H9 (cell line): ENCODE measurements around the gene TOMM40L. TPM values are rescaled to one million over a fixed set of nuclear protein-coding genes. Genes with fewer than 3 reads are reported as not detected.

ENCODE experiments used
- DNase-seq: peaks from one replicate; pipeline ENCODE4 v3.0.0-alpha.2; 2017
- H2AFZ ChIP-seq: one replicate; pipeline ENCODE4 v1.6.1; 2013; ENCODE audit warnings: mild to moderate bottlenecking, low read length, control low read depth, moderate library complexity
- H2AK5ac ChIP-seq: 2 replicates; pipeline ENCODE4 v1.6.1; 2013; ENCODE audit warnings: low read length, control low read depth, mixed read lengths; ENCODE audit not compliant: insufficient read length
- H2BK120ac ChIP-seq: one replicate; pipeline ENCODE4 v1.6.1; 2013; ENCODE audit warnings: low read depth, mild to moderate bottlenecking, low read length, control low read depth, inconsistent platforms; ENCODE audit not compliant: poor library complexity, severe bottlenecking
- H2BK12ac ChIP-seq: 2 replicates; pipeline ENCODE4 v1.6.1; 2013; ENCODE audit warnings: low read length, control low read depth, mixed read lengths, low read depth; ENCODE audit not compliant: insufficient read length
- H2BK15ac ChIP-seq: 2 replicates; pipeline ENCODE4 v1.6.1; 2013; ENCODE audit warnings: low read depth, low read length, control low read depth
- H2BK20ac ChIP-seq: one replicate; pipeline ENCODE4 v1.6.1; 2013; ENCODE audit warnings: low read depth, mild to moderate bottlenecking, low read length, control low read depth, inconsistent platforms; ENCODE audit not compliant: poor library complexity, severe bottlenecking
- H2BK5ac ChIP-seq: 2 replicates; pipeline ENCODE4 v1.6.1; 2013; ENCODE audit warnings: low read length, control low read depth, mixed read lengths; ENCODE audit not compliant: insufficient read length
- H3K14ac ChIP-seq: 2 replicates; pipeline ENCODE4 v1.6.1; 2013; ENCODE audit warnings: low read length, control low read depth; ENCODE audit not compliant: insufficient read depth
- H3K18ac ChIP-seq: 2 replicates; pipeline ENCODE4 v1.6.1; 2013; ENCODE audit warnings: low read depth, mild to moderate bottlenecking, mixed read lengths, low read length, control low read depth; ENCODE audit not compliant: insufficient read length
- H3K23ac ChIP-seq: 2 replicates; pipeline ENCODE4 v1.6.1; 2013; ENCODE audit warnings: low read length, control low read depth, mixed read lengths, low read depth; ENCODE audit not compliant: insufficient read length
- H3K23me2 ChIP-seq: 2 replicates; pipeline ENCODE4 v1.6.1; 2013; ENCODE audit warnings: low read depth, mild to moderate bottlenecking, mixed read lengths, low read length, control low read depth; ENCODE audit not compliant: insufficient read length, poor library complexity, severe bottlenecking
- H3K27ac ChIP-seq: 2 replicates; pipeline ENCODE4 v1.5.1; 2013; ENCODE audit warnings: low read length, control low read depth, mixed read lengths, low read depth; ENCODE audit not compliant: insufficient read length
- H3K27me3 ChIP-seq: 2 replicates; pipeline ENCODE4 v1.6.1; 2013; ENCODE audit warnings: low read length, control low read depth, inconsistent platforms; ENCODE audit not compliant: insufficient read depth
- H3K4ac ChIP-seq: 2 replicates; pipeline ENCODE4 v1.6.1; 2013; ENCODE audit warnings: low read depth, mild to moderate bottlenecking, control low read depth, inconsistent platforms, low read length, moderate library complexity
- H3K4me1 ChIP-seq: 2 replicates; pipeline ENCODE4 v1.6.1; 2013; ENCODE audit warnings: low read length, control low read depth, inconsistent platforms; ENCODE audit not compliant: insufficient read depth
- H3K4me2 ChIP-seq: 2 replicates; pipeline ENCODE4 v1.6.1; 2013; ENCODE audit warnings: low read length, control low read depth, mixed read lengths; ENCODE audit not compliant: insufficient read length, insufficient read depth
- H3K56ac ChIP-seq: 2 replicates; pipeline ENCODE4 v1.6.1; 2013; ENCODE audit warnings: low read depth, mild to moderate bottlenecking, mixed read lengths, low read length, control low read depth; ENCODE audit not compliant: insufficient read length
- H3K79me1 ChIP-seq: 2 replicates; pipeline ENCODE4 v1.6.1; 2013; ENCODE audit warnings: low read depth, mild to moderate bottlenecking, moderate library complexity, low read length, control low read depth, inconsistent platforms; ENCODE audit not compliant: insufficient read depth, poor library complexity, severe bottlenecking
- H3K79me2 ChIP-seq: 2 replicates; pipeline ENCODE4 v1.6.1; 2013; ENCODE audit warnings: low read length, control low read depth, inconsistent platforms; ENCODE audit not compliant: insufficient read depth
- H3K9ac ChIP-seq: 2 replicates; pipeline ENCODE4 v1.6.1; 2013; ENCODE audit warnings: low read length, control low read depth, mixed read lengths; ENCODE audit not compliant: insufficient read length; ENCODE audit errors: extremely low read depth
- H3K9me3 ChIP-seq: one replicate; pipeline ENCODE4 v1.6.1; 2013; ENCODE audit warnings: low read depth, low read length, inconsistent platforms; ENCODE audit not compliant: control insufficient read depth
- H3T11ph ChIP-seq: one replicate; pipeline ENCODE4 v1.6.1; 2013; ENCODE audit warnings: mild to moderate bottlenecking, low read length, control low read depth, inconsistent platforms
- H4K20me1 ChIP-seq: one replicate; pipeline ENCODE4 v1.6.1; 2013; ENCODE audit not compliant: control insufficient read depth, insufficient read length, insufficient read depth
- H4K5ac ChIP-seq: 2 replicates; pipeline ENCODE4 v1.6.1; 2013; ENCODE audit warnings: low read depth, mild to moderate bottlenecking, mixed read lengths, low read length, control low read depth; ENCODE audit not compliant: insufficient read length
- H4K8ac ChIP-seq: replicated peaks from 2 replicates; pipeline ENCODE4 v1.6.1; 2013; ENCODE audit warnings: low read length, control low read depth, mixed read lengths, low read depth; ENCODE audit not compliant: insufficient read length
- H4K91ac ChIP-seq: 2 replicates; pipeline ENCODE4 v1.6.1; 2013; ENCODE audit warnings: low read depth, mild to moderate bottlenecking, moderate library complexity, mixed read lengths, low read length, control low read depth; ENCODE audit not compliant: insufficient read length
- H3K27ac Mint-ChIP-seq, 3 experiments: 2 replicates in 2 of 3; 3 replicates in 1 of 3; pipeline ENCODE4 v1.8.0; 2020 to 2021; ENCODE audit warnings: mixed read lengths in 3 of 3, mild to moderate bottlenecking in 1 of 3, moderate library complexity in 1 of 3
- H3K27me3 Mint-ChIP-seq: 2 replicates; pipeline ENCODE4 v1.8.0; 2021; ENCODE audit warnings: low read depth, mild to moderate bottlenecking, moderate library complexity, mixed read lengths
- H3K36me3 Mint-ChIP-seq, 3 experiments: 2 replicates in 2 of 3; 3 replicates in 1 of 3; pipeline ENCODE4 v1.8.0; 2020 to 2021; ENCODE audit warnings: low read depth in 3 of 3, mixed read lengths in 3 of 3; ENCODE audit not compliant: insufficient read depth in 1 of 3
- H3K4me1 Mint-ChIP-seq, 2 experiments: 2 replicates each; pipeline ENCODE4 v1.8.0; 2020; ENCODE audit warnings: mixed read lengths in 2 of 2
- H3K4me3 Mint-ChIP-seq, 2 experiments: 2 replicates in 1 of 2; 3 replicates in 1 of 2; pipeline ENCODE4 v1.8.0; 2020 to 2021; ENCODE audit warnings: mild to moderate bottlenecking in 2 of 2, mixed read lengths in 2 of 2, moderate library complexity in 1 of 2
- H3K9me3 Mint-ChIP-seq, 2 experiments: 2 replicates in 1 of 2; 3 replicates in 1 of 2; pipeline ENCODE4 v1.8.0; 2020; ENCODE audit warnings: mild to moderate bottlenecking in 2 of 2, mixed read lengths in 2 of 2, moderate library complexity in 1 of 2
- CTCF ChIP-seq: fragments of 200-600 bp; sonication (generic); conservative IDR thresholded peaks from 3 replicates; pipeline ENCODE4 v1.8.0; 2021; ENCODE audit warnings: antibody characterized with exemption, mild to moderate bottlenecking
- WGBS: extraction: QIAGEN DNeasy Blood & Tissue Kit; methylation state at CpG from one replicate; pipeline ENCODE4 v1.1.7; 2013; ENCODE audit warnings: missing lambda C conversion rate, low lambda C conversion rate, mixed read lengths; ENCODE audit not compliant: insufficient read length; ENCODE audit errors: extremely low coverage; 5-methylcytosine and 5-hydroxymethylcytosine counted together
- total RNA-seq: library from RNA; stranded (reverse); gene quantifications from 2 replicates; pipeline ENCODE4 v1.2.1, GENCODE V29; 2021

TOMM40L gene
- total RNA-seq, 1 experiment from 2014 or later, result 13.5 TPM

- no peaks in the 10 kb centered on the region for H4K20me1 ChIP-seq
- no peak overlapping the region for H2AFZ ChIP-seq
These were observed 49.3 kb upstream of the TOMM40L start for GRCh38 chr1:161176468-161177111.

More at GRCh38 chr1:161176468-161177111, 49.3 kb upstream of the TOMM40L start:
- H2BK5ac ChIP-seq, result no peak overlapping the region
- H2BK20ac ChIP-seq, result no peak overlapping the region
- peak overlapping the region; percentile 76 for H3K4me2 ChIP-seq
- Mint-ChIP-seq H3K36me3 (peaks cover 16 to 45% (median 42%) of the 10 kb centered on the region in 3 experiments; a peak in 6 of 7 replicates), H3K4me1 (peaks cover 19 to 21% of the 10 kb centered on the region in 2 experiments), H3K27me3 (peaks cover 3% of the 10 kb centered on the region), H3K27ac (peak overlapping the region; percentile 99 to 100 (median 100); a peak in 6 of 7 replicates), H3K4me3 (peak overlapping the region; percentile 93 to 100), H3K9me3 (no peaks in the 10 kb centered on the region)
- no peak overlapping the region for H3K23ac ChIP-seq
- H3K4ac ChIP-seq, result no peak overlapping the region
- H4K8ac ChIP-seq, result no peak overlapping the region
- no peak overlapping the region for H3K18ac ChIP-seq
- peaks cover 6% of the 10 kb centered on the region for H3K23me2 ChIP-seq
- H3T11ph ChIP-seq, result no peak overlapping the region
- no peak overlapping the region for H2BK15ac ChIP-seq
- no peaks in the 10 kb centered on the region for H3K9me3 ChIP-seq
- no peak overlapping the region for H4K91ac ChIP-seq
- no peak overlapping the region for H2BK120ac ChIP-seq
- no peak overlapping the region for H4K5ac ChIP-seq
- no peak overlapping the region for H2AK5ac ChIP-seq
- H3K14ac ChIP-seq, result no peak overlapping the region
- H3K79me1 ChIP-seq, result no peaks in the 10 kb centered on the region
- no peak for DNase-seq
- TF ChIP-seq CTCF, result no peak
- no CpG with 5 or more reads among the region's 17 CpGs for WGBS
- no peak overlapping the region for H2BK12ac ChIP-seq
- H3K79me2 ChIP-seq, result no peaks in the 10 kb centered on the region
- no peaks in the 10 kb centered on the region for H3K27me3 ChIP-seq
- H3K9ac ChIP-seq, result peak overlapping the region; percentile 20
- no peak overlapping the region for H3K56ac ChIP-seq
- no peak overlapping the region for H3K27ac ChIP-seq
- no peaks in the 10 kb centered on the region; the same call in 1 of the 2 replicates for H3K4me1 ChIP-seq
